ENCODE data around the gene CD1E.

The CD1E gene

GRCh38 chr1:158353303-158354075 lies at the start of gene CD1E:
CD1E (plus strand) TSS chr1:158353894; CDS start chr1:158353989, 95 bp downstream.
- Histone ChIP-seq H3K4me3 (ENCODE audit: low read depth, low read length) (no peak within 1 kb of the TSS), H3K4me1 (ENCODE audit: control insufficient read depth, insufficient read depth, low read length) (no peaks in the 10 kb centered on the region), H3K9ac (ENCODE audit: low read depth, low read length) (peak within 1 kb of the TSS; percentile 30), H3K27me3 (ENCODE audit: control insufficient read depth, insufficient read depth, low read length) (no peaks in the 10 kb centered on the region), H3K36me3 (ENCODE audit: control insufficient read depth, insufficient read depth, low read length) (no peaks in the 10 kb centered on the region), H3K9me3 (ENCODE audit: control insufficient read depth, insufficient read depth, low read length) (no peaks in the 10 kb centered on the region)

- Histone ChIP-seq H3K9me3 (ENCODE audit: control insufficient read depth, insufficient read depth, low read length) (no peaks in the 10 kb centered on the region), H3K36me3 (ENCODE audit: control insufficient read depth, insufficient read depth, low read length) (no peaks in the 10 kb centered on the region), H3K27me3 (ENCODE audit: control insufficient read depth, insufficient read depth, low read length) (no peaks in the 10 kb centered on the region), H3K4me3 (ENCODE audit: low read depth, low read length) (no peak overlapping the region), H3K9ac (ENCODE audit: low read depth, low read length) (no peak overlapping the region), H3K4me1 (ENCODE audit: control insufficient read depth, insufficient read depth, low read length) (no peaks in the 10 kb centered on the region)
Observed at GRCh38 chr1:158310623-158311022, 43.1 kb upstream of the CD1E start.

DNA sequence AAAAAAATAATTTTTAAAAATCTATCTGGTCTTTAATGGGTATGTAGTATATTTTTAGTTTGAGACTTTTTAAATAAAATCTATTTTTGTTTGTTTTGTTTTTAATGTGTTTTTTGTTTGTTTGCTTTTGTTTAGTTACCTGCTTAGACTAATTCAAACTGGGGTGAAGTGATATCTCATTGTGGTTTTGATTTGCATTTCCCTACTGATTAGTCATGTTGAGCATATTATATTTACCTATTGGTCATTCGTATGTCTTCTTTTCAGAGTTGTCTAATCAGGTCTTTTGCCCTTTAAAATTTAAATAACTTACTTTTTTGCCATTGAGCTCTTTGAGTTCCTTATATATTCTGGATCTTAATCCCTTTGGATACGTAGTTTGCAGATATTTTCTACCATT lies 42.6 kb upstream of the CD1E start:
- H3K9ac ChIP-seq (ENCODE audit: low read depth, low read length), result no peak overlapping the region
- H3K4me1 ChIP-seq (ENCODE audit: control insufficient read depth, insufficient read depth, low read length), result no peaks in the 10 kb centered on the region
- no peaks in the 10 kb centered on the region for H3K27me3 ChIP-seq (ENCODE audit: control insufficient read depth, insufficient read depth, low read length)
- H3K9me3 ChIP-seq (ENCODE audit: control insufficient read depth, insufficient read depth, low read length), result no peaks in the 10 kb centered on the region
- H3K4me3 ChIP-seq (ENCODE audit: low read depth, low read length), result no peak overlapping the region
- no peaks in the 10 kb centered on the region for H3K36me3 ChIP-seq (ENCODE audit: control insufficient read depth, insufficient read depth, low read length)

GRCh38 chr1:158323866-158324265 lies 29.8 kb upstream of the CD1E start:
- Histone ChIP-seq H3K9ac (ENCODE audit: low read depth, low read length) (no peak overlapping the region), H3K36me3 (ENCODE audit: control insufficient read depth, insufficient read depth, low read length) (no peaks in the 10 kb centered on the region), H3K4me1 (ENCODE audit: control insufficient read depth, insufficient read depth, low read length) (no peaks in the 10 kb centered on the region), H3K9me3 (ENCODE audit: control insufficient read depth, insufficient read depth, low read length) (no peaks in the 10 kb centered on the region), H3K27me3 (ENCODE audit: control insufficient read depth, insufficient read depth, low read length) (no peaks in the 10 kb centered on the region), H3K4me3 (ENCODE audit: low read depth, low read length) (no peak overlapping the region)

DNA sequence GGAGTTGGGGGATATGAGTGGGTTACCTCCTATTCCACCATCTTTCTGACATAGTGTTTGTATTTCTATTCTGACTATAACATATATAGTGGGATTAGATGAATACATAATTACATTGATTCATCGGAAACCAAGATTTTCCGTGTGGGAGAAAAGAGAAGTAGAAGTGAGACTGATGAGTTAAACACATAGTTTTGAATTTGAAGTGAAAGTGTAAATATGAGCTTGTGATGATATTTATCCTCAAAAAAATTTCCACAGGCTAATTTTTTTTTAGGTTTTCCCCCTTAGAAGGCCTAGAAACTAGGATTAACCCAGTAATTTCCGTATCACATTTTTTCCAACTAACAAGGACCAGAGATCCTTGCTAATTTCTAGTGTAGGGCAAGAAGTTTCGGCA lies 29.3 kb upstream of the CD1E start:
- Histone ChIP-seq H3K27me3 (ENCODE audit: control insufficient read depth, insufficient read depth, low read length) (no peaks in the 10 kb centered on the region), H3K4me1 (ENCODE audit: control insufficient read depth, insufficient read depth, low read length) (no peaks in the 10 kb centered on the region), H3K36me3 (ENCODE audit: control insufficient read depth, insufficient read depth, low read length) (no peaks in the 10 kb centered on the region), H3K4me3 (ENCODE audit: low read depth, low read length) (no peak overlapping the region), H3K9me3 (ENCODE audit: control insufficient read depth, insufficient read depth, low read length) (no peaks in the 10 kb centered on the region), H3K9ac (ENCODE audit: low read depth, low read length) (no peak overlapping the region)

DNA sequence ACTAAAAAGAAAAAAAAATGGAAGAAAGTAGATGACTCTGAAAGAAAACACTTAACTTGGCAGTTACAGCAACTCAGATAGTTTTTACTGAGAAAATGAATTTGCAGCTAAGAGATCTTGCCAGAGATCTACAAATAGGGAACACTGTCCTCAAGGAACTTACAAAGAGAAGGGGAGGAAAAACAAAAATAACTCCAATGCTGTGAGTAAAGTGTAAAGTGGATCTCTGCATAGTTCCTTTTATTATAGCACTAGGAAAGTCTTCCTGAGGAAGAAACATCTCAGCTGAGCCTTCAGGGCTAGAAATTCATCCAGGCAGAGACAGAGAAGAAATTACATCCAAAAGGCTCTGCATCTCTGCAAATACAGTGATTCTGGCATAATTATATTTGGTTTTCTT lies 26.2 kb upstream of the CD1E start:
- no peak overlapping the region for H3K9ac ChIP-seq (ENCODE audit: low read depth, low read length)
- H3K27me3 ChIP-seq (ENCODE audit: control insufficient read depth, insufficient read depth, low read length), result no peaks in the 10 kb centered on the region
- H3K4me3 ChIP-seq (ENCODE audit: low read depth, low read length), result no peak overlapping the region
- no peaks in the 10 kb centered on the region for H3K9me3 ChIP-seq (ENCODE audit: control insufficient read depth, insufficient read depth, low read length)
- H3K36me3 ChIP-seq (ENCODE audit: control insufficient read depth, insufficient read depth, low read length), result no peaks in the 10 kb centered on the region
- no peaks in the 10 kb centered on the region for H3K4me1 ChIP-seq (ENCODE audit: control insufficient read depth, insufficient read depth, low read length)

DNA sequence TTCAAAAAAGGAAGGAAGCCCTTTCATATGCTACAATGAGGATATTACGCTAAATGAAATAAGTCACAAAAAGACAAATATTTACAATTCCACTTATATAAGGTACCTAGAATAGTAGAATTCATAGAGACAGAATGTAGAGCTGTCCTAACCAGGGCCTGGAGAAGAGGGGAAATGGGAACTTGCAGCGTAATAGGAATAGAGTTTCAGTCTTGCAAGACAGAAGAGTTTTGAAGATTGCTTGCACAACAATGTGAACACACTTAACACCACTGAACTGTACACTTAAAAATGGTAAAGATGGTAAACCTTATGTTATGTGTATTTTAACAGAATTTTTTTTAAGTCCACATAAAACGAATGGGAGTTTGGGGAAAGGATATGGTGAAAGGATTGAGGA lies 25.3 kb upstream of the CD1E start:
- Histone ChIP-seq H3K36me3 (ENCODE audit: control insufficient read depth, insufficient read depth, low read length) (no peaks in the 10 kb centered on the region), H3K4me1 (ENCODE audit: control insufficient read depth, insufficient read depth, low read length) (no peaks in the 10 kb centered on the region), H3K9me3 (ENCODE audit: control insufficient read depth, insufficient read depth, low read length) (no peaks in the 10 kb centered on the region), H3K9ac (ENCODE audit: low read depth, low read length) (no peak overlapping the region), H3K27me3 (ENCODE audit: control insufficient read depth, insufficient read depth, low read length) (no peaks in the 10 kb centered on the region), H3K4me3 (ENCODE audit: low read depth, low read length) (no peak overlapping the region)

DNA sequence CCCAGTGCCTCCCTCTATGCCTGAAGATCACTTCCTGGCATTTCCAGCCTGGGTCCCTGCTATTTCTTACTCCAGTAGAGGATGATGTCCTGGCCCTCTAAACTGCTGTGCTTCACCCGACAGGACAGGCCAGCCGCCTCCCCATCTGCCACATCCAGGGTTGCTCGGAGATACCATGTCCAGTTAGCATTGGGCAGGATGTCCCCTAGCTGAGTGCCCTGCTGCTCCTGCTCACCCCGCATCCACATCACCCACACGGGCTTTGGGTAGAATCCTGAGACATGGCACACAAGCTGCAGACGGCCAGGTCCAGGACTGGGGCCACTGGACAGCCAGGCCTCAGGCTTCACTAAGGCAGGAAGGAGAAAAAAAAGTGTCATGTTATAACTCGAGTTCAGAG lies 24.4 kb upstream of the CD1E start:
- Histone ChIP-seq H3K27me3 (ENCODE audit: control insufficient read depth, insufficient read depth, low read length) (no peaks in the 10 kb centered on the region), H3K4me3 (ENCODE audit: low read depth, low read length) (no peak overlapping the region)

GRCh38 chr1:158329733-158330132 lies 24.0 kb upstream of the CD1E start:
- Histone ChIP-seq H3K9ac (ENCODE audit: low read depth, low read length) (no peak overlapping the region), H3K9me3 (ENCODE audit: control insufficient read depth, insufficient read depth, low read length) (no peaks in the 10 kb centered on the region), H3K36me3 (ENCODE audit: control insufficient read depth, insufficient read depth, low read length) (no peaks in the 10 kb centered on the region), H3K4me3 (ENCODE audit: low read depth, low read length) (no peak overlapping the region), H3K27me3 (ENCODE audit: control insufficient read depth, insufficient read depth, low read length) (no peaks in the 10 kb centered on the region), H3K4me1 (ENCODE audit: control insufficient read depth, insufficient read depth, low read length) (no peaks in the 10 kb centered on the region)

More for the DNA sequence above, 24.4 kb upstream of the CD1E start:
- no peaks in the 10 kb centered on the region for H3K4me1 ChIP-seq (ENCODE audit: control insufficient read depth, insufficient read depth, low read length)
- no peak overlapping the region for H3K9ac ChIP-seq (ENCODE audit: low read depth, low read length)
- H3K9me3 ChIP-seq (ENCODE audit: control insufficient read depth, insufficient read depth, low read length), result no peaks in the 10 kb centered on the region
- H3K36me3 ChIP-seq (ENCODE audit: control insufficient read depth, insufficient read depth, low read length), result no peaks in the 10 kb centered on the region

DNA sequence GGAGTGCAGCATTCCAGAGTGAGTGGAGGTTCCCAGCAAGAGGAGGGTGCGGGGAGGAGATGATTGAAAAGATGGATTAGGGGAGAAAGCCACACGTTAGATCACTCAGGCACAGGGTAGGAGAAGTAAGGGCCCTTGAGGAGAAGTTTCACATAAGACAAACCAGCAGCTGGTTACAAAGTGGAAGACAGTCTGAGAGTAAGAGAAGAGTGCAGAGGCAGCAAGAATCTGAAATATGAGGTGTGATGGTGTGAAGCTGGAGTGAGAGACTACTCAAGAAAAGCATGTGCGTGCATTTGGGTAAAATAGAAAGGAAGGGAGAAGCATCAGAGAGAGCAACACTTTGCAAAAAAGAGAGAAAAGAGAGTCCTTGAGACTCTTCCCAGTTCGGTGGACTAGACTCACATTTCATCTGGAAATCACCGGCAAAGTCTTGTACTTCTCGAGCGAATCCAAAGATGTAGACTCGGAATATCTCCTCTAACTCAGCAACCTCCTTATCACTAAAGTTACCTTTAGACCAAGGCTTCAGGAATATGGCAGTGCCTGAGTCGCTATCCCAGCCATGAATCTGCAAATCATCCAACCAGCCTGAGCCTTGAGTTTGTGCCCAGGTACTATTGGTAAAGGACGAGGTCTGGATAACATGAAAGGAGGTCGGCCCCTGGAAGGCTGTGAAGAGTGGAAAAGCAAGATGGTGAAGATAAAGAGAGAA lies 23.1 kb upstream of the CD1E start:
- no peaks in the 10 kb centered on the region for H3K4me1 ChIP-seq (ENCODE audit: control insufficient read depth, insufficient read depth, low read length)
- no peaks in the 10 kb centered on the region for H3K36me3 ChIP-seq (ENCODE audit: control insufficient read depth, insufficient read depth, low read length)
- H3K9me3 ChIP-seq (ENCODE audit: control insufficient read depth, insufficient read depth, low read length), result no peaks in the 10 kb centered on the region
- H3K27me3 ChIP-seq (ENCODE audit: control insufficient read depth, insufficient read depth, low read length), result no peaks in the 10 kb centered on the region
- no peak overlapping the region for H3K9ac ChIP-seq (ENCODE audit: low read depth, low read length)
- no peak overlapping the region for H3K4me3 ChIP-seq (ENCODE audit: low read depth, low read length)

DNA sequence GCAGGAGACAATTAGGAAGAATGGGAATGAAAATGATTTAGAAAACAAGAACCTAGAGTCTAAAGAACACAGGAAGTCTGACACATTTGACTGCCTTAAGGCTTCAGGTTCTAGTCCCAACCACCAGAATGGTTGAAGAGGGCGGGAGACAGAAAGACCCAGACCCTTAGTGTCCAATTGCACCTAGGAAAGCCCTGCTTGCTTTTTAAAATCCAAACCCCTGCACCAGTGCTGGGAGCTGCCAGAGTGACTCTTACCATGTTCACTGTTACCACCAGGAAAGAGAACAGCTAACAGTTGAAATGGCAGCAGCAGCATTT lies 22.6 kb upstream of the CD1E start:
- H3K9me3 ChIP-seq (ENCODE audit: control insufficient read depth, insufficient read depth, low read length), result no peaks in the 10 kb centered on the region
- H3K4me3 ChIP-seq (ENCODE audit: low read depth, low read length), result no peak overlapping the region
- H3K4me1 ChIP-seq (ENCODE audit: control insufficient read depth, insufficient read depth, low read length), result no peaks in the 10 kb centered on the region
- no peak overlapping the region for H3K9ac ChIP-seq (ENCODE audit: low read depth, low read length)
- H3K36me3 ChIP-seq (ENCODE audit: control insufficient read depth, insufficient read depth, low read length), result no peaks in the 10 kb centered on the region
- H3K27me3 ChIP-seq (ENCODE audit: control insufficient read depth, insufficient read depth, low read length), result no peaks in the 10 kb centered on the region

DNA sequence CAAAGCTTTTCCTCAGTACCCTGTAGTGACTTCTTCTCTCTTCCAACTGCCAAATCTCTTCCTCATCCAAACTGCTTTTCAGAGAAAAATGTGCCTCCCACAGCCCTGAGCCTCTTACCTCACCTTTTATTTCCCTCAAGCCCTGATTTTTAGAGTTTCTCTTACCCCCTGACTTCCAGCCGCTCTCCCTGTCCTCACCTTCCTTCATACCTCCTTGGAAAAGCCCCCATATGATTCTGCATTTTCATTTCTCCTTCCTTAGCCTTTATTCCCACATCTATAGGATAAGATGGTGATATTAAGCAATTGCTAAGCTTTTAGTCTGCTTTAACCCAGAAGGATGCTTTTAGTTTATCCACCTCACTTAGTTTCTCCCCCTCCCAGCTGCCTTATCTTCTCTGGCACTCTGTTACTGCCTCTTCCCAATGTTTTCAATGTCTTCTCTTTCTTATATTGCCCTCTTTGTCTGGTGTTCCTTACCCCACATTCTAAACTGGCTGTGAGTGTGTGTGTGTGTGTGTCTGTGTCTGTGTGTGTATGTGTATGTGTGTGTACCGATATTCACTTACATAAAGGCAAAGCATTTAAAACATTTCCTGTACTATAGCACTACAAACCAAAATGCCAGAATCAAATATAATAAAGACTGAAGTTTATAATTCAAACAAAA lies 22.1 kb upstream of the CD1E start, which contains the start of gene CD1B:
CD1B (minus strand) TSS at position 51 of the 670 bp plus-strand sequence. CDS start 108 bp downstream, outside the sequence.
- Histone ChIP-seq H3K9me3 (ENCODE audit: control insufficient read depth, insufficient read depth, low read length) (no peaks in the 10 kb centered on the region), H3K4me3 (ENCODE audit: low read depth, low read length) (no peak within 1 kb of the TSS), H3K36me3 (ENCODE audit: control insufficient read depth, insufficient read depth, low read length) (no peaks in the 10 kb centered on the region), H3K9ac (ENCODE audit: low read depth, low read length) (no peak within 1 kb of the TSS), H3K4me1 (ENCODE audit: control insufficient read depth, insufficient read depth, low read length) (no peaks in the 10 kb centered on the region), H3K27me3 (ENCODE audit: control insufficient read depth, insufficient read depth, low read length) (no peaks in the 10 kb centered on the region)

Data from iPS-15b (cell line).